ENCODE measurements around the gene LSAMP.

The LSAMP gene

GRCh38 chr3:116350119-116350733 is 95.1 kb downstream of the LSAMP start:
- DNase-seq, result no peak

DNA sequence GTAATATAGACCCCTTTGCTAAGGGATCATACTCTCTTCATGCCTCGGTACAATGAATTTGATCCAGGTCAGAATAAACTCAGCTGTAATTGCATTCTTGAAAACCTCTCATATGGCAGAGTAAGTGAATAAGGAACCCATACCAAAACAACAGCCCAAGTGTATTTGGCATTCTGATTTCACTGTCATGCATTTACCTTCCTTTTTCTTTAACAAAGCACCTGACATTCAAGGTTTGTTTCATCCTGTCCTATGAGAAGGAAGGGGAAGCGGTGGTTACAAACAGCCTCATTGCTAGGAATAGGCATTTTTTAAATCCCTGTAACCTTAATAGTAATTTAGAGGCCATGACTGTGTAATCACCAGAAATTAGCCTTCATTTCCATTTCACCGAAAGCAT is 97.1 kb downstream of the LSAMP start:
- DNase-seq, result no peak

GRCh38 chr3:116342499-116342898 is 102.8 kb downstream of the LSAMP start:
- no peak for DNase-seq

DNA sequence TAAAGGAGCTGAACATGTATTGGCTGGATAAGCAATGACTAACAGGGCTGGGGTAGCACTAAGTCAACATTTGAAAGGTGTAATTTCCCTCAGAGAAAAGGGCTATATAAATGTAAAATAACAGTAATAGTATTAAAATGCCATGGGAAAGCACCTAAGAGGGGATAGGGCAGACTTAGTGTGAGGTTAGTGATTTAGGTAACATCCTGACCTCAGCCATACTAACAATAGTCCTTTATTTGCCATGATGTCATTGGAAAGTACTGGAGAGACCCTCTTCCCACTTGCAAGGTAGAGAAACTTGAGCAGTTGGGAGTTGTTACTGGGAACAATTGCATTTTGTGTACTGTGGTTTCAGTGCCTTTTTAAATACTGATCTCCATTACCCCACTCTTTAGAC is 103.4 kb downstream of the LSAMP start:
- DNase-seq, result no peak

DNA sequence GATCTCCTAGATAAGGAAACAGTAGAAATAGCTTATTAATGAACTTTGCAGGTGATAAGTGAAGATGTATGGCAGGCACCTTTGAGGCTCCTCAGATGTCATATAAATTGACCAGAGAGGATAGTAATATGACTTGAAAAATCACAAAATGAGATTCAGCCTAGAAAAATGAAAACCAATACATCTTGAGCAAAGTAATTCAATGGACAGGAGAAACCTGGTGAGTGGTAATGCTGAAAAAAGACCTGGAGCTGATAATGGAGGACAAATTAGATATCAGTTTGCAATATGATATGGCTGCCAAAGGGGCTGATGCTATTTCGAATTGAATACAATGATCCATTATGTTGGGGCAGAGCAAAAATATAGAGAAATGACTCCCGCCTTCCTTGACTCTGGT is 103.9 kb downstream of the LSAMP start:
- DNase-seq, result no peak

DNA sequence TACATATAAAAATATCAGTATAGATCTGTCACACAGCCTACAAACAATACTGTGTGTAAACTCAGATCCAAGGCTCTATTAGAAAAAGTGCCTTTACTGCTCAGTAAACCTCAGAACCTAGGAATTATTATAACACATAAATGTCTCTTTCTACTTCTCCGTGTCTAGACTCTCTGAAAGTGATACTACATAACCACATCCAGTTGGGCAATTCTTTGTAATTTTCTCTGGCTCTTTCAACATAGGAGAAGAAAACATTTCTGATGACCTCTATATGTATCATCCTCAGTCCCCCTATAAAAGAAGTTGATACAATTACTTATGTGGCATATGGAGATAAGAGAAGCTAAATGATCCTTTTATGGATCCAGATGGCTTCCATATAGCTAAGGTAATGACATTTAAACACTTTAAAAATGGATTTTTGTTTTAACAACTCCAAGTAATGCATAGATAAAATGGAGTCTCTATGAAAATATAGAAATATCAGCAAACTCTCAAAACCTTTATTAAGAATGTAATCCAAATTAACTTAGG is 104.5 kb downstream of the LSAMP start:
- no peak for DNase-seq

DNA sequence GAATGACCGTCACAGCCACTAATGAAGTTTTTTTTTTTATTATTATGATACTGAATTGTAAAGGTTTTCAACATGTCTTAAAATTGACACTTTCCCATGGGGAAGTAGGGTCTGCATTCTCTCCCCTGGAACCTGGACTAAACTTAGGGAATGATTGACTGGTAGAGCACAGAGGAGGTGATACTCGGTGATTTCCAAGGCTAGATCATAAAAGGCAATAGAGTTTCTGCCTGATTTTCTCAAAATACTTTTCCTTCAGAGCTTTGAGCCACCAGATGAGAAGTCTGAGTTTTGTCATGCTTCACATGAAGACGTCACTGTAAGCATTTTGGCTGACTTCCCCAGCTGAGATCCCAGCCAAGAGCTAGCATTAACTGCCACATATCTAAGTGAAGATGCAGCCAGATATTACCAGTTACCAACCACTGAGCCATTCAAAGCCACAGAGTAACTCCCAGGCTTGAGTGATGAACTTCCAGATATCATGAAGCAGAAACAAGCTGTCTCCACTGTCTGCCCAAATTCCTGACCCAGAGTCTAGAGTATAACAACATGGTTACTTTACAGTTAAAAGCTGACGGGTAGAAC is 105.8 kb downstream of the LSAMP start:
- DNase-seq, result no peak

DNA sequence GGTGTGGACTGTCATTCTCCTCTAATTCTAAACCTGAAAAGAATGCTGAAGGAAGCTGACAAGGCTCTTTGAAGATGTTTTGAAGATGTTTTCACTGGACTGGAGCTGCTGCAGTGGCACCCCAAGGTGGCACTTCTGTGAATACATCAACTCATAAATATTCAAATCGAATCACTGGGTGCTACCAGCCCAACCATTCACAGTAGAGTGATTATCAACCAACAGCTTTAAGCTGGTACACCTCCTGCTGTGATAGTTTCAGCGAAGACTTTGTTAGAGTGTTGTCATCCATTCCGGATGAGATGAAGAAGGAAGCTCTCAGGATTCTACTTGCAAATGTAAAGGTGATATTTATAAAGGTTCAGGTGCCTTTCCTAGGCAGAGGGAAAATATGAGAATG is 106.6 kb downstream of the LSAMP start:
- DNase-seq, result no peak

DNA sequence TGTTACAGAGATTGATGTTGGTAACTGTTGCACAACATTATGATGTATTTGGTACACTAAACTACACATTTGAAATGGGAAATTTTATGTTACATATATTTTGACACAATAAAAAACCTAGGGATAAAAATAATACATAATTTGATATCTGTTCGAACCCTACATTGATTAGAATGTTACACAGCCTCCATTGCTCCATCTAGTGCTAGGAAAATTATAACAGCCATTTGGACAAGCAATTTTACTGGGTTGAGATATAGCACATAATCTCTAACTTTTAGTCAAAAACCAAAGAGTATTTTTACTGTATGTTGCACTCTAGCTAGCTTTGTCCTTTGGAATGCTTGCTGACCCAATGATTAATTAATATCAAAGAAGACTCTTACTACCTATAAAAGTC is 108.1 kb downstream of the LSAMP start:
- no peak for DNase-seq

DNA sequence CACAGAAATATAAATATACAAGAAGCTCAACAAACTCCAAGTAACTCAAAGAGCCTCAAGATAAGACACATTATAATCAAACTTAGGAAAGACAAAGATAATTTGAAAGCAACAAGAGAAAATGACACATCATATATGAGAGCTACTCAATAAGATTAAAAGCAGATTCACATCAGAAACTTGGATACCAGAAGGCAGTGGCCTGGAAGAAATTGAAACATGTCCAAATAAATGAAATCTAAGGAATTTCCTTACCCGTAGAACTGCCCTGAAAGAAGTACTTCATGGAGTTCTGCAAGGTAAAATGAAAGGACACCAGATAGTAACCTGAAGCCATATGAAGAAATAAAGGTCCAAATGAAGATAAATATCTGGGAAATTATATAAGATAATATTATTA is 113.9 kb downstream of the LSAMP start:
- DNase-seq, result no peak

DNA sequence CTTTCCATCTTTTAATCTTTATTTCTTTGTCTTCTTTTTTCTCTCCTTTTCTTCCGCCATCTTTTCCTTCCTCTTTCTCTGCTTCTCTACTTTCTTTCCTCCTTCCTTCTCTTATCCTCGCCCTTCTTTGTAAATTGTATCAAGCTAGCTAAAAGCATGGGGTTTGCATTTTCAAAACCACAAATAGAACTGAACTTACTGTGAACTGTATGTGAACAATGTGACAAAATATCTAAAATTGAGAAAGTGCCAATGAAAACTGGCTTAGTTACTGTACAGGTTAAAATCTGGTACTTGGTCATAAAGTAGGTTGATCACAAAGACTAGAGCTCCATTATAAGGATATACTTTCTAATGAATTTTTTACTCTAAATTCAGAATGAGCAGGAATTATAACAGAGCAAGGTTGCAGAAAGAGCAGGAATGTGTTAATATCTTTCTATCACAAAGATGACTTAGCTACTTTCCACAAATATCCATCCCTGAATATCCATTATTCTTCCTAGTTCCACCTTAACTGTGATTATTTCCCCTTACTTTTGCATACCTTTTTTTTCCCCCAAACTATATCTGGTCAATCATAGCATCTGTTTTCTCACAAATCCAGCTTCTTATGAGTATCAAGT is 122.4 kb downstream of the LSAMP start:
- DNase-seq, result no peak

- no peak for DNase-seq
These were observed 126.9 kb downstream of the LSAMP start for GRCh38 chr3:116318370-116318769.

DNA sequence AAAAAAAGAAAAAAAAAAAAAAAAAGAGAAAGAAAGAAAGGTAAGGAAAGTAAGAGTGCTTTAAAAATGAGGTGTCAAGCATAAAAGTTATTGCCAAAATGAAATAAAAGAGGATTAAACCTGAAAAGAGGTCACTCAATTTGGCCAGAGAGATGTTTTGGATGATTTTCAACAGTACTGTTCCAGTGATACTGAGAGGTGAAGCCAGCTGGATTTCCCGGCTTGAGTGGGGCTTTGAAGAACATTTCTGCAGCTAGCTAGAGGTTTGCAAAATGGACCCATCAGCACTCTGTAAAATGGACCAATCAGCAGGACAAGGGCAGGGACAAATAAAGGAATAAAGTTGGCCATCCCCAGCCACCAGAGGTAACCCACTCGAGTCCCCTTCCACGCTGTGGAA is 128.5 kb downstream of the LSAMP start:
- DNase-seq, result no peak

DNA sequence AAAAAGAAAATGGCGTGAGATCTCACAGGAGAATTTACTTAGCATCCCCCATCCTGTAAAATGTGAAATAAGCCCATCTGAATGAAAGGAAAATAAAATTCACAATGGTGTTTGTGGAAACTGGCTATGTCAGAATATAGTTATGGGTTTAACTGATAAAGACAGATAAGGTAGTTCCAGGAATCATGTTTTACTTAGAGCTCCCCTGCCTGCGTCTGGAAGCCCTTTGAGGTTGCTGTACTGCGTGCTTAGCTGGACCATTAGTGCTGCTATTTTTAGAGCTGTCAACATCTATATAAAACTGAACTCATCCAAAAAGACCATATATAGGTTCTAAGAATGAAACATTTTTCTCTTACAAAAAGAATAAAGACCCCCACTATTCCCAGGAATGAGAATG is 130.8 kb downstream of the LSAMP start:
- DNase-seq, result no peak

- DNase-seq, result no peak
These were observed 138.6 kb downstream of the LSAMP start for GRCh38 chr3:116306720-116307119.

DNA sequence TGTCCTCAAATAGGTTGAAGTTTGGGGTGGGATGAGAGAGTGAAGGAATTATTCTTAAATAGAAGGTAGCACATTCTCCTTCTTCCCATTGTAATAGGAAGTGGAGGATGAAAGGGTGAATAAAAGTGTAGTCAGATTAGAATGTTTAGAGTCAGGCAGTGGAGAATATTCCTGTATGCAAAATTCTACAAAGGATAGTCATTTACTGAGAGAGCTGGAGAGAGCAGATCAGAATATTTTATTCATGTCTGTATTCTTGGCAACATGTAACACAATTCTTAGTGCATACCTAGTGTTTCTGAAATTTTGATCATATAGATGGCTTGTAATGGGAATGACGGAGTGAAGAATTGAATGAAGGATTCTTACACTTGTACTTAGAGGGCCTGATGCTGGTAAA is 139.1 kb downstream of the LSAMP start:
- no peak for DNase-seq

GRCh38 chr3:116302087-116302747 is 143.1 kb downstream of the LSAMP start:
- DNase-seq, result no peak

GRCh38 chr3:116301422-116301821 is 143.9 kb downstream of the LSAMP start:
- no peak for DNase-seq

GRCh38 chr3:116300226-116300625 is 145.1 kb downstream of the LSAMP start:
- no peak for DNase-seq

DNA sequence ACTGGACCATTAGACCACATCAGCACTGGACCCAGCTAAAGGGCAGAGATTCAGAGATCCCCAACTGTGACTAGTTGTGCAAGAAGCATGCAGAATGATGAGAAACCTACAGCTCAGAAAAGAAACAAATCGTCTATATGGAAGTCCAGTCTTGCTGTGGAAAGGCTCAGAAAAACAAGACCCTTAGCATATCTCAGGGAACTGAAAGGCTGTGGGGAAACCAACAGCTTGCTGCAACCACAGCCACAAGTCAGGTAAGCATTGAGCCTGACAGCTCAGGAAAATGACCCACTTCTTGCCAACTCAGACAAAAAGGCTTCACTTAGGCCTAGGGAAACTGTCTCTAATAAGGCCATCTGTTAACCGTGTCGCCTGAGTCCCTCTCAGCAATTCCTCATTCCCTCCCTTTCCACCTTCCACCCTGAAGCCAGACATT is 145.6 kb downstream of the LSAMP start:
- DNase-seq, result no peak

GRCh38 chr3:116298151-116298550 is 147.1 kb downstream of the LSAMP start:
- no peak for DNase-seq

GRCh38 chr3:116291141-116291540 is 154.1 kb downstream of the LSAMP start:
- no peak for DNase-seq

GRCh38 chr3:116288485-116288884 is 156.8 kb downstream of the LSAMP start:
- DNase-seq, result no peak

Measured in suppressor macrophage treated with lipopolysaccharide for 4 hours (primary cell).